PFSK-1 (cell line): ENCODE results near the gene HOTAIR.

Experiments
- FOXP2 ChIP-seq: optimal IDR thresholded peaks from 2 replicates; pipeline ENCODE3; 2011; ENCODE audit warnings: borderline replicate concordance, control low read depth, inconsistent platforms; ENCODE audit not compliant: insufficient read depth; ENCODE audit errors: extremely low read length, extremely low read depth
- POLR2AphosphoS5 ChIP-seq: IDR thresholded peaks from 2 replicates; pipeline ENCODE4 v1.6.1; 2012; ENCODE audit warnings: low read depth, mild to moderate bottlenecking, control low read depth, low read length, moderate library complexity
- REST ChIP-seq, 2 experiments: IDR thresholded peaks; 2 replicates each; pipeline versions ENCODE4 v1.6.1 to v1.8.0; 2011 to 2012; ENCODE audit warnings: low read depth in 2 of 2, low read length in 2 of 2, control low read depth in 1 of 2, inconsistent platforms in 1 of 2, mild to moderate bottlenecking in 1 of 2, moderate library complexity in 1 of 2; ENCODE audit not compliant: insufficient read depth in 1 of 2
- SIN3A ChIP-seq: IDR thresholded peaks from 2 replicates; pipeline ENCODE4 v1.6.1; 2012; ENCODE audit warnings: mild to moderate bottlenecking, low read length, moderate library complexity, borderline replicate concordance; ENCODE audit not compliant: insufficient read depth
- TAF1 ChIP-seq: IDR thresholded peaks from 2 replicates; pipeline ENCODE4 v1.6.1; 2012; ENCODE audit warnings: low read length, control low read depth, borderline replicate concordance; ENCODE audit not compliant: insufficient read depth

The HOTAIR gene

DNA sequence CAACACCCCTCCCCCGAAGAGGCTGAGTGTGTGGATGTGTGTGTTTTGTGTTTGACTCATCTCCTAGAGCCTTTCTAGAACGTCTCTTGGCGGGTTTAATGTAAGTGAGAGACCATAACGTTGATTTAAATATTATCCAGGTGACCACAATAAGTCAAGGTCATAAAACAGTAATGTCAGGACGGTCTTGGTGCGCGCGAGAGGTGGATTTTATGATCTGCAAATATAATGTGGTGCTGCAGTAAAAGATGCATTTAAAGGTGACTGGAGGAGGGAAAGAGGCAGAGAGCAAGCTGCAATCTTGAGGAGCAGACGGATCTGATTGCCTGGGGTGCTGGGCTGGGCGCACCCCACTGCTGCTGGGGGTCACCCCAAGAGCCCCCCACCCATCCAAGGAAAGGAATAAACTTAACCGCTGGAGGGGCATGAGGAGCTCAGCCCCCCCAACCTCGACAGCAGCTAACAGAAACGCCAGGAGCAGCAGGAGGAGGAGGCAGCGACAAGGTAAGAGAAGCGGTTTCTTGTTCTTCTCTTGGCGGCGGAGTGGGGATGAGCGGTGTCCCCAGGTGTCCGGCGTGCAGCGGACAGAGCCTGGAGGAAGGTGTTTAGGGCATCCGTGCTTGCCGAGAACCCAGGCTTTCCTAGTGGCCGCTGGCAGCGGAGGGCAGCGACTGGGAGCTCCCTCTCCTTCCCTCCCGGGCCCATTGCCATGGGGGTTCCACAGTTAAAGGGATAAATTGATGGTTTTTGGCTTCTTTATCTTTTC, 15.7 kb upstream of the HOTAIR start:
- no peak for TF ChIP-seq REST (IDR thresholded peaks at IDR 0.05; ENCODE audit: insufficient read depth in 1 of 2, low read depth in 2 of 2, low read length in 2 of 2)
- no peak for TF ChIP-seq TAF1
- no peak for TF ChIP-seq FOXP2
- no peak for TF ChIP-seq SIN3A
- TF ChIP-seq POLR2AphosphoS5, result no peak

GRCh38 chr12:53989227-53990113, 14.7 kb upstream of the HOTAIR start:
- no peak for TF ChIP-seq FOXP2
- no peak for TF ChIP-seq POLR2AphosphoS5
- TF ChIP-seq REST (IDR thresholded peaks at IDR 0.05; ENCODE audit: insufficient read depth in 1 of 2, low read depth in 2 of 2, low read length in 2 of 2), result no peak
- no peak for TF ChIP-seq TAF1
- TF ChIP-seq SIN3A, result no peak

DNA sequence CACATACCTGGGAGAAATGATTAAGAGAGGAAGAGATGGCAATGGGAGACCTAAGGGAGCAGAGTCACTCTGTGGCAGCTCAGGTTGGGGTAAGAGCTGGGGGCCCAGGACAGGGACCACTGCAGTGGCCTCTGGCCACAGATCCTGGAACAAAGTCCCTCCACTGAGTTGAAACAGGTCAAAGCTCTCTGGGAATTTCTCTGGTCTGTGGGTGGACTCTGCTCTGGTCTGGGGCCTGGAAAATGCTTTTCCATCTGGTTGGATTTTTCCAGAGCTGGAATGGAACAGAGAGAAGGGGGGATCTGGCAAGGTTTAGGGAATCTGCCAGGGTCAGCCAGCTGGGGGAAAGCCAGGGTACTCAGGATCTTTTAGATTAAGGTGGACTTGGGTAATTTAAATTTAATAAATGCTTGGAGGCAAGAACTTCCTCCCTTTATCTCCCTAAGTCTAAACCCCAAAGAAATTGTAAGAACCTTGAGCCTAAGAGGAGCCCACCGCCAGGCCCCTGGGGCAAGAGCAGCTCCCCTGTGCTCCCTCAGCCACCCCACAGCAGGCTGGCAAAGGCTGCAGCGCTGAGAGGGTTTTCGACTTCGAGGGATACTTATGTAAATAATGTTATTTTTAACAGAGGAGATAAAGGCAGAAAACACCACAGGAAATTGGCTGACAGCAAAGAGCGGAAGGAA, 13.9 kb upstream of the HOTAIR start:
- no peak for TF ChIP-seq FOXP2
- no peak for TF ChIP-seq TAF1
- TF ChIP-seq POLR2AphosphoS5, result no peak
- no peak for TF ChIP-seq REST (IDR thresholded peaks at IDR 0.05; ENCODE audit: insufficient read depth in 1 of 2, low read depth in 2 of 2, low read length in 2 of 2)
- TF ChIP-seq SIN3A, result no peak

GRCh38 chr12:53987787-53988230, 13.1 kb upstream of the HOTAIR start:
- TF ChIP-seq REST (IDR thresholded peaks at IDR 0.05; ENCODE audit: insufficient read depth in 1 of 2, low read depth in 2 of 2, low read length in 2 of 2) (no peak), FOXP2 (no peak), SIN3A (no peak), TAF1 (no peak), POLR2AphosphoS5 (no peak)
